Choroid plexus epithelial cell (primary cell): ENCODE data around the gene CCDC106.

Source experiments
- DNase-seq: peaks from one replicate; pipeline ENCODE4 v3.0.0-alpha.2; 2010; ENCODE audit warnings: low read depth
- H3K4me3 ChIP-seq: 2 replicates; pipeline ENCODE4 v1.5.1; 2011; ENCODE audit warnings: low read depth, mild to moderate bottlenecking, control low read depth, low read length, moderate library complexity
- TF ChIP-seq, protein P1 (sequence below): conservative IDR thresholded peaks from 2 replicates; pipeline ENCODE4 v1.5.1; 2011; ENCODE audit warnings: low read depth, mild to moderate bottlenecking, control low read depth, inconsistent platforms, low read length, moderate library complexity

CCDC106 gene

GRCh38 chr19:55602104-55603001, 45.7 kb upstream of the CCDC106 start:
- H3K4me3 ChIP-seq: no peak overlapping the region
- no peak for DNase-seq
- TF ChIP-seq, protein P1, sequence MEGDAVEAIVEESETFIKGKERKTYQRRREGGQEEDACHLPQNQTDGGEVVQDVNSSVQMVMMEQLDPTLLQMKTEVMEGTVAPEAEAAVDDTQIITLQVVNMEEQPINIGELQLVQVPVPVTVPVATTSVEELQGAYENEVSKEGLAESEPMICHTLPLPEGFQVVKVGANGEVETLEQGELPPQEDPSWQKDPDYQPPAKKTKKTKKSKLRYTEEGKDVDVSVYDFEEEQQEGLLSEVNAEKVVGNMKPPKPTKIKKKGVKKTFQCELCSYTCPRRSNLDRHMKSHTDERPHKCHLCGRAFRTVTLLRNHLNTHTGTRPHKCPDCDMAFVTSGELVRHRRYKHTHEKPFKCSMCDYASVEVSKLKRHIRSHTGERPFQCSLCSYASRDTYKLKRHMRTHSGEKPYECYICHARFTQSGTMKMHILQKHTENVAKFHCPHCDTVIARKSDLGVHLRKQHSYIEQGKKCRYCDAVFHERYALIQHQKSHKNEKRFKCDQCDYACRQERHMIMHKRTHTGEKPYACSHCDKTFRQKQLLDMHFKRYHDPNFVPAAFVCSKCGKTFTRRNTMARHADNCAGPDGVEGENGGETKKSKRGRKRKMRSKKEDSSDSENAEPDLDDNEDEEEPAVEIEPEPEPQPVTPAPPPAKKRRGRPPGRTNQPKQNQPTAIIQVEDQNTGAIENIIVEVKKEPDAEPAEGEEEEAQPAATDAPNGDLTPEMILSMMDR: no peak

DNA sequence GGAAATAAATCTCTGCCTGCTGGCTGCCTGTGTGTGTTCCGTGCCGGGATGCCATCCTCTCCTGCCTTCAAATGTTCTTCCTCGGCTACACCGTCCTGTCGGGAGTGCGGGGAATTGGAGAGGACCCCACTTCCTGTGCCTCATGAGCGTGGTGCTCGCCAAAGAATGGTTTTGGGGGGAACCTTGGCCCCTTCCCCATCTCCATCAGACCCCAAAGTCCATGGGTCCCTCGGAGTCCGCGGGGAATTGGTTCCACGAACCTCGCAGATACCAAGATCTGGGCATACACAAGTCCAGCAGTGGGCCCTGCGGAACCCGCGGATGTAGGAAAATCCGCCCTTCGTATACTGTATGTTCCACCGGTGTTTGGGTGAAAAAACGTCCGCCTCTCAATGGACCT, 44.9 kb upstream of the CCDC106 start:
- no peak for DNase-seq
- H3K4me3 ChIP-seq: no peak overlapping the region
- TF ChIP-seq, protein P1: no peak

- DNase-seq: no peak
- TF ChIP-seq, protein P1: no peak
- H3K4me3 ChIP-seq: no peak overlapping the region
Measured at GRCh38 chr19:55603581-55604292, 44.3 kb upstream of the CCDC106 start.

DNA sequence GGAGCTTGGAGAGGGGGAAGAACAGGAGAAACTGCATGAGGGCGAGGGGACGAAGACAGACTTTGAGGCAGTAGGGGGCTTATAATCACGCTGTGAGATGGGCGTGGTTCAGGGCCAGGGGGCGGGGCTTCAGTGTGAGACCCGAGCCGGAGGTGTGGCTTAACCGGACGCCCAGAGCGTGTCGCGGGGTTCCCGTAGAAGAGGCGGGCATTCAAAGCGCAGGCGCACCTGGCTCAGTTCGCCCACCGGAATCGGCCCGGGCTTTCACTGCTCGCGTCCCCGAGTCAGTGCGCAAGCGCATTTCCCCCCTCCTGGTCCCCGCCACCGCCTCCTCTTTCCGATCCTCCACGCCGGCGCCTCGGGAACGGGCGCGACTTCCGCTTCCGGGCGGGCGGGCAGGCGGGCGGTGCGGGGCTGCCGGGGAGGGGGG, 42.8 kb upstream of the CCDC106 start:
- TF ChIP-seq, protein P1: no peak

GRCh38 chr19:55605637-55606470, 42.2 kb upstream of the CCDC106 start, which contains the start of gene ZNF865:
TSS of gene ZNF865 (plus strand) at chr19:55605647. CDS start at chr19:55613619, 7,972 bp downstream.
- TF ChIP-seq, protein P1: peak; percentile 92
- peak; percentile 95 for DNase-seq
- peak within 1 kb of the TSS; percentile 84 for H3K4me3 ChIP-seq

More for the DNA sequence above, 42.8 kb upstream of the CCDC106 start:
- H3K4me3 ChIP-seq: peak overlapping the region; percentile 84
- DNase-seq: peak; percentile 98

GRCh38 chr19:55606471-55606787, 41.6 kb upstream of the CCDC106 start:
- DNase-seq: no peak
- TF ChIP-seq, protein P1: no peak
- H3K4me3 ChIP-seq: peak overlapping the region; percentile 84
